ENCODE results near the gene SLC35E1.

DNA sequence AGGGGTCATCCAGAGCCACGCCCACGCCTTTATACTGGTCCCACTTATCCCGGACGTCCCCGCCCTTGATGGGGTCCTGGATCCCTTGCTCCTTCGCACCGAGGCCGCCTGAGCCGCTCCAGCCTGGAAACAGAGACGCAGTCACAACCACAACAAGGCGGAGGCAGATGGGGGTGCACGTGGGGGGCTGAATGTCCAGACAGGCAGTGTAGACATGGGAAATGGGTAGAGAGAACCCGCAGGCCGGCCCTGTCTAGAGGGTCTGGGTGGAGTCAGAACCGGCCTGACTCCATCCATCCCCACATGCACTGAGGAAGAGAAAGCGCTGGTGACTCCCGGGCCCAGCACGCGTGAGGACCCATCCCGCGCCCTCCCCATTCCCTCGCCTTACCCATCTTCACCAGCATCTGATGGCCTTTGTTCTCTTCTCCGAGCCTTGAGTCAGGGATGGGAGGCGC is 53.0 kb downstream of the SLC35E1 start:
- TF ChIP-seq, protein P1, sequence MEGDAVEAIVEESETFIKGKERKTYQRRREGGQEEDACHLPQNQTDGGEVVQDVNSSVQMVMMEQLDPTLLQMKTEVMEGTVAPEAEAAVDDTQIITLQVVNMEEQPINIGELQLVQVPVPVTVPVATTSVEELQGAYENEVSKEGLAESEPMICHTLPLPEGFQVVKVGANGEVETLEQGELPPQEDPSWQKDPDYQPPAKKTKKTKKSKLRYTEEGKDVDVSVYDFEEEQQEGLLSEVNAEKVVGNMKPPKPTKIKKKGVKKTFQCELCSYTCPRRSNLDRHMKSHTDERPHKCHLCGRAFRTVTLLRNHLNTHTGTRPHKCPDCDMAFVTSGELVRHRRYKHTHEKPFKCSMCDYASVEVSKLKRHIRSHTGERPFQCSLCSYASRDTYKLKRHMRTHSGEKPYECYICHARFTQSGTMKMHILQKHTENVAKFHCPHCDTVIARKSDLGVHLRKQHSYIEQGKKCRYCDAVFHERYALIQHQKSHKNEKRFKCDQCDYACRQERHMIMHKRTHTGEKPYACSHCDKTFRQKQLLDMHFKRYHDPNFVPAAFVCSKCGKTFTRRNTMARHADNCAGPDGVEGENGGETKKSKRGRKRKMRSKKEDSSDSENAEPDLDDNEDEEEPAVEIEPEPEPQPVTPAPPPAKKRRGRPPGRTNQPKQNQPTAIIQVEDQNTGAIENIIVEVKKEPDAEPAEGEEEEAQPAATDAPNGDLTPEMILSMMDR (IDR thresholded peaks at IDR 0.05) = no peak
- no peak for TF ChIP-seq EP300 (IDR thresholded peaks at IDR 0.05)
- no peak for TF ChIP-seq POLR2A (IDR thresholded peaks at IDR 0.05)
